ENCODE results near the gene PTH1R.
"Not testable (repeated sequence)": the region's sequence is repeated elsewhere in the genome, so short reads cannot be mapped to it uniquely, and the experiment has no call there.

PTH1R gene

GRCh38 chr3:46909535-46910161 lies 32.1 kb downstream of the PTH1R start:
- Histone ChIP-seq H3K27ac (ENCODE audit: low read depth, low read length) (no peak overlapping the region), H3K9ac (ENCODE audit: low read length) (no peak overlapping the region), H3K36me3 (ENCODE audit: control insufficient read depth, insufficient read depth, low read length) (no peaks in the 10 kb centered on the region), H3K4me1 (ENCODE audit: control insufficient read depth, insufficient read depth, low read length) (peaks cover 8% of the 10 kb centered on the region), H3K27me3 (ENCODE audit: control insufficient read depth, insufficient read depth, low read length) (peaks cover 5% of the 10 kb centered on the region), H3K4me3 (ENCODE audit: low read length) (peak overlapping the region; percentile 30)

GRCh38 chr3:46910166-46910760 lies 32.7 kb downstream of the PTH1R start:
- no peaks in the 10 kb centered on the region for H3K36me3 ChIP-seq (ENCODE audit: control insufficient read depth, insufficient read depth, low read length)
- H3K27me3 ChIP-seq (ENCODE audit: control insufficient read depth, insufficient read depth, low read length): peaks cover 5% of the 10 kb centered on the region
- H3K4me3 ChIP-seq (ENCODE audit: low read length): no peak overlapping the region
- H3K9ac ChIP-seq (ENCODE audit: low read length): no peak overlapping the region
- no peak overlapping the region for H3K27ac ChIP-seq (ENCODE audit: low read depth, low read length)
- peaks cover 8% of the 10 kb centered on the region for H3K4me1 ChIP-seq (ENCODE audit: control insufficient read depth, insufficient read depth, low read length)

- not testable (repeated sequence) for H3K9ac ChIP-seq (ENCODE audit: low read length); H3K27ac ChIP-seq (ENCODE audit: low read depth, low read length); H3K4me3 ChIP-seq (ENCODE audit: low read length); H3K4me1 ChIP-seq (ENCODE audit: control insufficient read depth, insufficient read depth, low read length); H3K27me3 ChIP-seq (ENCODE audit: control insufficient read depth, insufficient read depth, low read length); H3K36me3 ChIP-seq (ENCODE audit: control insufficient read depth, insufficient read depth, low read length)
Observed at GRCh38 chr3:46910914-46911313, 33.4 kb downstream of the PTH1R start.

GRCh38 chr3:46912986-46913385 lies 35.5 kb downstream of the PTH1R start:
- Histone ChIP-seq H3K27me3 (ENCODE audit: control insufficient read depth, insufficient read depth, low read length) (peaks cover 3% of the 10 kb centered on the region), H3K36me3 (ENCODE audit: control insufficient read depth, insufficient read depth, low read length) (no peaks in the 10 kb centered on the region), H3K4me3 (ENCODE audit: low read length) (no peak overlapping the region), H3K27ac (ENCODE audit: low read depth, low read length) (no peak overlapping the region), H3K9ac (ENCODE audit: low read length) (no peak overlapping the region), H3K4me1 (ENCODE audit: control insufficient read depth, insufficient read depth, low read length) (peaks cover 8% of the 10 kb centered on the region)

GRCh38 chr3:46913644-46914043 lies 36.1 kb downstream of the PTH1R start:
- H3K36me3 ChIP-seq (ENCODE audit: control insufficient read depth, insufficient read depth, low read length): peaks cover under 1% of the 10 kb centered on the region
- no peak overlapping the region for H3K4me3 ChIP-seq (ENCODE audit: low read length)
- no peak overlapping the region for H3K9ac ChIP-seq (ENCODE audit: low read length)
- H3K27ac ChIP-seq (ENCODE audit: low read depth, low read length): no peak overlapping the region
- peaks cover 8% of the 10 kb centered on the region for H3K4me1 ChIP-seq (ENCODE audit: control insufficient read depth, insufficient read depth, low read length)
- H3K27me3 ChIP-seq (ENCODE audit: control insufficient read depth, insufficient read depth, low read length): peaks cover 3% of the 10 kb centered on the region

- H3K27me3 ChIP-seq (ENCODE audit: control insufficient read depth, insufficient read depth, low read length): no peaks in the 10 kb centered on the region
- no peak overlapping the region for H3K27ac ChIP-seq (ENCODE audit: low read depth, low read length)
- no peak overlapping the region for H3K4me3 ChIP-seq (ENCODE audit: low read length)
- H3K9ac ChIP-seq (ENCODE audit: low read length): no peak overlapping the region
- H3K4me1 ChIP-seq (ENCODE audit: control insufficient read depth, insufficient read depth, low read length): no peaks in the 10 kb centered on the region
- H3K36me3 ChIP-seq (ENCODE audit: control insufficient read depth, insufficient read depth, low read length): peaks cover 9% of the 10 kb centered on the region
Observed at GRCh38 chr3:46914849-46915248, 37.3 kb downstream of the PTH1R start.

GRCh38 chr3:46915297-46915822 lies 37.8 kb downstream of the PTH1R start:
- H3K9ac ChIP-seq (ENCODE audit: low read length): no peak overlapping the region
- no peak overlapping the region for H3K4me3 ChIP-seq (ENCODE audit: low read length)
- H3K4me1 ChIP-seq (ENCODE audit: control insufficient read depth, insufficient read depth, low read length): no peaks in the 10 kb centered on the region
- peaks cover 12% of the 10 kb centered on the region for H3K36me3 ChIP-seq (ENCODE audit: control insufficient read depth, insufficient read depth, low read length)
- no peaks in the 10 kb centered on the region for H3K27me3 ChIP-seq (ENCODE audit: control insufficient read depth, insufficient read depth, low read length)
- no peak overlapping the region for H3K27ac ChIP-seq (ENCODE audit: low read depth, low read length)

- no peaks in the 10 kb centered on the region for H3K27me3 ChIP-seq (ENCODE audit: control insufficient read depth, insufficient read depth, low read length)
- H3K36me3 ChIP-seq (ENCODE audit: control insufficient read depth, insufficient read depth, low read length): peaks cover 20% of the 10 kb centered on the region
- H3K4me1 ChIP-seq (ENCODE audit: control insufficient read depth, insufficient read depth, low read length): no peaks in the 10 kb centered on the region
- H3K9ac ChIP-seq (ENCODE audit: low read length): no peak overlapping the region
- no peak overlapping the region for H3K4me3 ChIP-seq (ENCODE audit: low read length)
- H3K27ac ChIP-seq (ENCODE audit: low read depth, low read length): no peak overlapping the region
Observed at GRCh38 chr3:46916278-46916677, 38.8 kb downstream of the PTH1R start.

- Histone ChIP-seq H3K4me1 (ENCODE audit: control insufficient read depth, insufficient read depth, low read length) (no peaks in the 10 kb centered on the region), H3K27ac (ENCODE audit: low read depth, low read length) (no peak overlapping the region), H3K36me3 (ENCODE audit: control insufficient read depth, insufficient read depth, low read length) (peaks cover 25% of the 10 kb centered on the region), H3K4me3 (ENCODE audit: low read length) (no peak overlapping the region), H3K27me3 (ENCODE audit: control insufficient read depth, insufficient read depth, low read length) (no peaks in the 10 kb centered on the region), H3K9ac (ENCODE audit: low read length) (no peak overlapping the region)
Observed at GRCh38 chr3:46916799-46917198, 39.3 kb downstream of the PTH1R start.

- H3K27ac ChIP-seq (ENCODE audit: low read depth, low read length): no peak overlapping the region
- H3K36me3 ChIP-seq (ENCODE audit: control insufficient read depth, insufficient read depth, low read length): peaks cover 26% of the 10 kb centered on the region
- no peak overlapping the region for H3K9ac ChIP-seq (ENCODE audit: low read length)
- H3K4me3 ChIP-seq (ENCODE audit: low read length): no peak overlapping the region
- no peaks in the 10 kb centered on the region for H3K4me1 ChIP-seq (ENCODE audit: control insufficient read depth, insufficient read depth, low read length)
- no peaks in the 10 kb centered on the region for H3K27me3 ChIP-seq (ENCODE audit: control insufficient read depth, insufficient read depth, low read length)
Observed at GRCh38 chr3:46917257-46917656, 39.7 kb downstream of the PTH1R start.

GRCh38 chr3:46918202-46918601 lies 40.7 kb downstream of the PTH1R start:
- Histone ChIP-seq H3K36me3 (ENCODE audit: control insufficient read depth, insufficient read depth, low read length) (peaks cover 30% of the 10 kb centered on the region), H3K4me1 (ENCODE audit: control insufficient read depth, insufficient read depth, low read length) (no peaks in the 10 kb centered on the region), H3K27ac (ENCODE audit: low read depth, low read length) (no peak overlapping the region), H3K4me3 (ENCODE audit: low read length) (no peak overlapping the region), H3K27me3 (ENCODE audit: control insufficient read depth, insufficient read depth, low read length) (no peaks in the 10 kb centered on the region), H3K9ac (ENCODE audit: low read length) (no peak overlapping the region)

GRCh38 chr3:46918634-46919033 lies 41.1 kb downstream of the PTH1R start:
- Histone ChIP-seq H3K27ac (ENCODE audit: low read depth, low read length) (no peak overlapping the region), H3K27me3 (ENCODE audit: control insufficient read depth, insufficient read depth, low read length) (no peaks in the 10 kb centered on the region), H3K4me1 (ENCODE audit: control insufficient read depth, insufficient read depth, low read length) (no peaks in the 10 kb centered on the region), H3K36me3 (ENCODE audit: control insufficient read depth, insufficient read depth, low read length) (peaks cover 30% of the 10 kb centered on the region), H3K4me3 (ENCODE audit: low read length) (no peak overlapping the region), H3K9ac (ENCODE audit: low read length) (no peak overlapping the region)

GRCh38 chr3:46921041-46921440 lies 43.5 kb downstream of the PTH1R start:
- Histone ChIP-seq H3K27me3 (ENCODE audit: control insufficient read depth, insufficient read depth, low read length) (no peaks in the 10 kb centered on the region), H3K36me3 (ENCODE audit: control insufficient read depth, insufficient read depth, low read length) (peaks cover 42% of the 10 kb centered on the region), H3K4me3 (ENCODE audit: low read length) (no peak overlapping the region), H3K4me1 (ENCODE audit: control insufficient read depth, insufficient read depth, low read length) (no peaks in the 10 kb centered on the region), H3K9ac (ENCODE audit: low read length) (no peak overlapping the region), H3K27ac (ENCODE audit: low read depth, low read length) (no peak overlapping the region)

Measured in rectal smooth muscle tissue (tissue), 1 donor.